GM23248 (cell line): ENCODE data around the gene ADCY10. TPM values are rescaled to one million over a fixed set of nuclear protein-coding genes. Genes with fewer than 3 reads are reported as not detected.

ENCODE experiments used
- DNase-seq: peaks from one replicate; pipeline ENCODE4 v3.0.0-alpha.2; 2015
- H2AFZ ChIP-seq: fragments of 200-600 bp; sonication (generic); 2 replicates; pipeline ENCODE4 v1.6.1; 2016; ENCODE audit warnings: antibody characterized with exemption
- H3F3A ChIP-seq: fragments of 200-600 bp; sonication (generic); 2 replicates; pipeline ENCODE4 v1.6.1; 2016; ENCODE audit warnings: mild to moderate bottlenecking, antibody characterized with exemption, mixed run types; ENCODE audit not compliant: insufficient read depth
- H3K27ac ChIP-seq: fragments of 200-600 bp; sonication (generic); 2 replicates; pipeline ENCODE4 v1.5.1; 2016; ENCODE audit warnings: mild to moderate bottlenecking
- H3K27me3 ChIP-seq: fragments of 200-600 bp; sonication (generic); replicated peaks from 2 replicates; pipeline ENCODE4 v1.6.1; 2016; ENCODE audit warnings: mild to moderate bottlenecking; ENCODE audit not compliant: insufficient read depth
- H3K36me3 ChIP-seq: fragments of 200-600 bp; sonication (generic); 2 replicates; pipeline ENCODE4 v1.6.1; 2016; ENCODE audit warnings: low read depth, mild to moderate bottlenecking
- H3K4me1 ChIP-seq: fragments of 200-600 bp; sonication (generic); 2 replicates; pipeline ENCODE4 v1.6.1; 2016; ENCODE audit warnings: mild to moderate bottlenecking; ENCODE audit not compliant: insufficient read depth
- H3K4me2 ChIP-seq: fragments of 200-600 bp; sonication (generic); one replicate; pipeline ENCODE4 v1.6.1; 2016; ENCODE audit warnings: mild to moderate bottlenecking; ENCODE audit not compliant: unreplicated experiment
- H3K4me3 ChIP-seq: fragments of 200-600 bp; sonication (generic); 2 replicates; pipeline ENCODE4 v1.5.1; 2016; ENCODE audit warnings: mild to moderate bottlenecking
- H3K79me2 ChIP-seq: fragments of 200-600 bp; sonication (generic); 2 replicates; pipeline ENCODE4 v1.6.1; 2016; ENCODE audit warnings: mild to moderate bottlenecking; ENCODE audit not compliant: insufficient read depth
- H3K9ac ChIP-seq: fragments of 200-600 bp; sonication (generic); 2 replicates; pipeline ENCODE4 v1.6.1; 2016; ENCODE audit warnings: mild to moderate bottlenecking
- H3K9me2 ChIP-seq: fragments of 200-600 bp; sonication (generic); 2 replicates; pipeline ENCODE4 v1.6.1; 2016; ENCODE audit warnings: mixed run types, mild to moderate bottlenecking, moderate library complexity; ENCODE audit not compliant: insufficient read depth
- H3K9me3 ChIP-seq: fragments of 200-600 bp; sonication (generic); one replicate; pipeline ENCODE4 v1.6.1; 2017; ENCODE audit warnings: low read depth
- H4K20me1 ChIP-seq: fragments of 200-600 bp; sonication (generic); 2 replicates; pipeline ENCODE4 v1.6.0; 2016; ENCODE audit not compliant: insufficient read depth
- EZH2 ChIP-seq: fragments of 200-600 bp; sonication (generic); IDR thresholded peaks from 2 replicates; pipeline ENCODE4 v1.6.1; 2018; ENCODE audit warnings: antibody characterized with exemption, mild to moderate bottlenecking; ENCODE audit not compliant: insufficient read depth, poor library complexity, severe bottlenecking
- EZH2phosphoT487 ChIP-seq: fragments of 200-600 bp; sonication (generic); IDR thresholded peaks from 2 replicates; pipeline ENCODE4 v1.6.1; 2018; ENCODE audit warnings: antibody characterized with exemption, moderate library complexity, mild to moderate bottlenecking, low read depth; ENCODE audit not compliant: insufficient read depth
- WGBS, 2 experiments: methylation state at CpG; one replicate each; pipeline ENCODE4 v1.1.6; 2015 to 2017; ENCODE audit warnings: low lambda C conversion rate in 2 of 2, low coverage in 1 of 2; ENCODE audit errors: missing lambda C conversion rate in 2 of 2; 5-methylcytosine and 5-hydroxymethylcytosine counted together
- in situ Hi-C: fragments of 300-500 bp; cut with MboI; formaldehyde crosslinking; loops from 2 replicates; pipeline ENCODE4 v1.15.0; 2020
- polyA plus RNA-seq: library from polyadenylated mRNA; unstranded; fragments of >200 nt; fragmentation: Nextera tagmentation; extraction: Ambion mirVana; gene quantifications from 2 replicates; pipeline ENCODE4 v1.2.1, GENCODE V29; 2016
- total RNA-seq: library from RNA; depleted of rRNA; stranded (reverse); fragments of >200 nt; shearing (Covaris generic); gene quantifications from 2 replicates; pipeline ENCODE4 v1.2.3, GENCODE V29; 2014

The ADCY10 gene
- total and polyA plus RNA-seq, 2 experiments from 2014 or later = 0.11 TPM

GRCh38 chr1:167821356-167821685, 92.6 kb downstream of the ADCY10 start:
- Histone ChIP-seq H2AFZ (no peak overlapping the region), H3K4me2 (peak overlapping the region; percentile 67), H3K9me2 (no peaks in the 10 kb centered on the region), H3K9ac (no peak overlapping the region), H3K27me3 (no peaks in the 10 kb centered on the region), H3K79me2 (no peaks in the 10 kb centered on the region), H3K9me3 (no peaks in the 10 kb centered on the region), H3K4me1 (peaks cover 31% of the 10 kb centered on the region), H3K36me3 (no peaks in the 10 kb centered on the region), H3F3A (peaks cover 22% of the 10 kb centered on the region), H4K20me1 (no peaks in the 10 kb centered on the region), H3K27ac (peak overlapping the region; percentile 52), H3K4me3 (no peak overlapping the region)
- no peak for TF ChIP-seq EZH2phosphoT487
- no peak for TF ChIP-seq EZH2
- no peak for DNase-seq
- 84 to 88% methylated on average over 6 of the region's 6 CpGs for WGBS, 2 experiments
- in situ Hi-C loops = no loop called here

GRCh38 chr1:167820684-167821355, 93.1 kb downstream of the ADCY10 start:
- Histone ChIP-seq H3F3A (peaks cover 22% of the 10 kb centered on the region), H3K4me2 (peak overlapping the region; percentile 23), H2AFZ (peak overlapping the region; percentile 30; the same call in 1 of the 2 replicates), H3K4me3 (peak overlapping the region; percentile 30), H3K9ac (peak overlapping the region; percentile 64), H3K79me2 (no peaks in the 10 kb centered on the region), H3K9me2 (no peaks in the 10 kb centered on the region), H4K20me1 (no peaks in the 10 kb centered on the region), H3K9me3 (no peaks in the 10 kb centered on the region), H3K27me3 (no peaks in the 10 kb centered on the region), H3K4me1 (peaks cover 31% of the 10 kb centered on the region), H3K27ac (peak overlapping the region; percentile 95), H3K36me3 (no peaks in the 10 kb centered on the region)
- in situ Hi-C loops = no loop called here
- DNase-seq = no peak
- TF ChIP-seq EZH2phosphoT487 = no peak
- no peak for TF ChIP-seq EZH2
- 90 to 93% methylated on average over 12 of the region's 12 CpGs for WGBS, 2 experiments

- peak; percentile 94 for DNase-seq
Measured at GRCh38 chr1:167819849-167820683, 93.9 kb downstream of the ADCY10 start.

GRCh38 chr1:167815650-167816049, 98.3 kb downstream of the ADCY10 start:
- Histone ChIP-seq H3K27me3 (no peaks in the 10 kb centered on the region), H3K79me2 (no peaks in the 10 kb centered on the region), H3K4me3 (no peak overlapping the region), H3K9me2 (no peaks in the 10 kb centered on the region), H3K4me2 (no peak overlapping the region), H3K4me1 (peaks cover 11% of the 10 kb centered on the region), H3K9ac (no peak overlapping the region), H3F3A (peaks cover 11% of the 10 kb centered on the region), H4K20me1 (no peaks in the 10 kb centered on the region), H3K27ac (no peak overlapping the region), H2AFZ (no peak overlapping the region), H3K36me3 (no peaks in the 10 kb centered on the region), H3K9me3 (no peaks in the 10 kb centered on the region)
- no peak for TF ChIP-seq EZH2phosphoT487
- TF ChIP-seq EZH2 = no peak
- 93 to 100% methylated on average over 1 of the region's 1 CpG for WGBS, 2 experiments
- in situ Hi-C loops = no loop called here
- DNase-seq = no peak

More at GRCh38 chr1:167819849-167820683, 93.9 kb downstream of the ADCY10 start:
- TF ChIP-seq EZH2phosphoT487 = no peak
- TF ChIP-seq EZH2 = no peak
- Histone ChIP-seq H3K4me2 (peak overlapping the region; percentile 23), H3K4me1 (peaks cover 31% of the 10 kb centered on the region), H3K36me3 (no peaks in the 10 kb centered on the region), H2AFZ (peak overlapping the region; percentile 30; the same call in 1 of the 2 replicates), H4K20me1 (no peaks in the 10 kb centered on the region), H3K9ac (peak overlapping the region; percentile 67), H3K9me2 (no peaks in the 10 kb centered on the region), H3F3A (peaks cover 22% of the 10 kb centered on the region), H3K4me3 (peak overlapping the region; percentile 30), H3K27ac (peak overlapping the region; percentile 95), H3K9me3 (no peaks in the 10 kb centered on the region), H3K27me3 (no peaks in the 10 kb centered on the region), H3K79me2 (no peaks in the 10 kb centered on the region)
- 6% methylated on average over 34 to 35 of the region's 35 CpGs for WGBS, 2 experiments
- in situ Hi-C loops = no loop called here
